ENCODE results near the gene UBE3D.
"Not testable (repeated sequence)": the region's sequence is repeated elsewhere in the genome, so short reads cannot be mapped to it uniquely, and the experiment has no call there.

UBE3D gene

DNA sequence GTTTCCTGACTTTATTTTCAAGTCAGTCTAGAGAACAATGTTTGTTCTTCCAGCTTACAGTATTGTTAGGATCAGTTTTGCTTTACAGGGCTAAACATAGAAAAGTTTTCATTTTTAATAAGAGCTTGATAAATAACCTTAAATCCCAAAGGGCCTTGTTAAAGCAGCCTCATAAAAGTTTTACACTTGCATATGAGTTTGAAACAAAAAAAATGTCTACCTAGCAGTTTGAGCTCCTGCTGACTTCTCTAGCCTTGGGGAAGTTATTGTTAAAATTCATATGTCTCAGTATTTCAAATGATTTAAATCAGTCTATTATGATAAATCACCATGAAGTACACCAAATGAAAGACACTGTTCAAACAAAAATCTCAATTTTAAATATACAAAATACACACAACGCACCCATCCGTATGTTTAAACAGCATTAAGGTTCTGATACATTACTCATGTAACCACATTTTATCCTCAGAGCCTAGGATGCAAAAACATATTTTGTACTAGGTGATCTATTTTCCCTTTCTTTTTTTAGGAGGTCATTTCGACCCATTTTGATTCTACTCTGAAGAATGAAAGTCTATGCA is 87.2 kb downstream of the UBE3D start:
- no peak for DNase-seq (ENCODE audit: low read depth in 3 of 3)

DNA sequence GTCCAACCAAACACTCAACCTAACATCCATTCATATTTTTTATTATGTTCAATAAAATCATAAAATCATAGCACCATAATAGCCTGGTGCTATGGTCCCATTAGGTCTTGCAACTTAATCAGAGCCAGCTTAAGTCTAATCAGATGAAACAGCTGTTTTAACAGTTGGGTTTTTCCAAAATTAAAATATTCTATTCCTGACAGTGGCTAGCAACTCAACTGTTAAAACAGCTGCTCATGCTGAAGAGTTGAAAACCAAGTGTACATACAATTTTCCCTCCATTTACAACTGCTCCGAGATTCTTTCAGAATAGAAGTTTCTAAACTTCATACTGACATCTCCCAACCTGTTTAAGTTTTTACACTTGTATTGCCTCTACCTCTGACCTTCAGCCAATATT is 89.5 kb downstream of the UBE3D start:
- DNase-seq (ENCODE audit: low read depth in 3 of 3) = no peak

DNA sequence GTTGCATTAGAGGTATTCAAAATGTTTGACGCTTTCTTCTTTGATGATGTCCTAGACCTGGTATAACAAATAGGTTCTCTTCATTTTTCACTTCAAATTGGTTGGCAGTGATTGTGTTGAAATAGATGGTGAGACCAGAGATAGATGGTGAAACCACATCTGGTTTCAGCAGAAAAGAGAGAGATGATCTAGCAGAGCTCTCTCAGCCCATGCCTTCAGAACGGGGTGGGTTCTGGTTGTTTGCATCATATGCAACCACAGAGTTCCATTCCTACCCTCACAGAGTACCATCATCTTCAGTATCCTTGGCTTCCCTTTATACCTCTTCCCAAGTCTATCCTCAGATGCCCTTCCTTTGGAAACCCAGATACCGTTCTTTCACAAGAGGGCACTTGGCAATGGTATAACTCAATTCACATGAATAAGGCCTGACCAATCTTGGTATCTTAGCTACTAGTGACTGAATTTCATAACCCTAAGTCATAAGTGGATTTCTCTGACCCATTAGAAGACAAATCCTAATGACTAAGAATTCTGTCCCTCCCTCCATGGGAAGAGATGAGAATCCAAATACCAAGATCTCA is 93.7 kb downstream of the UBE3D start:
- DNase-seq (ENCODE audit: low read depth in 3 of 3) = no peak

- no peak for DNase-seq (ENCODE audit: low read depth in 3 of 3)
These were observed 94.8 kb downstream of the UBE3D start for GRCh38 chr6:82970839-82971238.

- no peak for DNase-seq (ENCODE audit: low read depth in 3 of 3)
These were observed 96.9 kb downstream of the UBE3D start for GRCh38 chr6:82968708-82969107.

DNA sequence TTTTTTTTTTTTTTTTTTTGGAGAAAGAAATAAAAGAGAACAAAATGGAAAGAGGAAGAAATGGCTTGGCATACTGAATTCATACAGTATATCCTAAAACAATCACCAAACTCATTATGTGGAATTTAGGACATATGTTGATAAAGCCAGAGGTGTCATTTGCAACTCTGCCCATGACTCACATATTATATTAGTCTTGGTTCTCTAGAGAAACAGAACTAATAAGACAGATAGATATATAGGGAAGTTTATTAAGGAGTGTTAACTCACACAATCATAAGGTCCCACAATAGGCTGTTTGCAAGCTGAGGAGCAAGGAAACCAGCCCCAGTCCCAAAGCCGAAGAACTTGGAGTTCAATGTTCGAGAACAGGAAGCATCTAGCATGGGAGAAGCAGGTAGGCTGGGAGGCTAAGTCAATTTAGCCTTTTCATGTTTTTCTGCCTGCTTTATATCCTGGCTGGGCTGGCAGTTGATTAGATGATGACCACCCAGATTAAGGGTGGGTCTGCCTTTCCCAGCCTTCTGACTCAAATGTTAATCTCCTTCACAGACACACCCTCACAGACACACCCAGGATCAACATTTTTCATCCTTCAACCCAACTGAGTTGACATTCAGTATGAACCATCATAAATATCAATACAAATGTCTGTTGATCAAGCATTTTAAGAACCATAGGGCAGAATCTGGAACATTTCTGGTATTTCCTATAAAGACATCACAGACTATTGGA is 102.3 kb downstream of the UBE3D start:
- DNase-seq (ENCODE audit: low read depth in 3 of 3) = no peak

DNA sequence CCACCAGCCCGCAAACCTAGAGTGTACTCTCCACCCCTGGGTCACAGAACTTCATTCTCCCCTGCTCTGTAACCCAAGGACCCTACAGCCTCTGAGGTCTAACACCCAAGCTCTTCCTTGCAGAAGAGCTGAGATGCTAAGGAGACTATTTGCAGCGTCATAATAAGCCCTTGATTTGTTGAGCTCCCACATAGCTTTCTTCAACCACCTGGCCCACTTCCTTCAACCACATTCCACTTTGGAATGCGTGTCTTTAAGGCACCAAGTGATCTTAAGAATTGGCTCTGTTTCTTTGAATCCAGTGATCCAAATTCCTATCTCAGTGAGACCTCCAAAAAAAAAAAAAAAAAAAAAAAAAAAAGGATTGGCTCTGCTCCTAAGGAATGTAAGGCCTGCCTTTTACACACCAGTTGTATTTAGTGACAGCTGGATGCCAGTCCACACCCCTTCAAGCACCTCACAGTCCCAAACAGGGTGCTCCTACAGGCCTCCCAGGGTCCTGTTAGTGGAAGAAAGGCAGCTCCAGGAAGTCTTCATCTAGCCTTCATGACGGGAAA is 106.2 kb downstream of the UBE3D start:
- no peak for DNase-seq (ENCODE audit: low read depth in 3 of 3)

- no peak for DNase-seq (ENCODE audit: low read depth in 3 of 3)
These were observed 107.1 kb downstream of the UBE3D start for GRCh38 chr6:82958551-82958950.

GRCh38 chr6:82957868-82958245 is 107.8 kb downstream of the UBE3D start:
- no peak for DNase-seq (ENCODE audit: low read depth in 3 of 3)

DNA sequence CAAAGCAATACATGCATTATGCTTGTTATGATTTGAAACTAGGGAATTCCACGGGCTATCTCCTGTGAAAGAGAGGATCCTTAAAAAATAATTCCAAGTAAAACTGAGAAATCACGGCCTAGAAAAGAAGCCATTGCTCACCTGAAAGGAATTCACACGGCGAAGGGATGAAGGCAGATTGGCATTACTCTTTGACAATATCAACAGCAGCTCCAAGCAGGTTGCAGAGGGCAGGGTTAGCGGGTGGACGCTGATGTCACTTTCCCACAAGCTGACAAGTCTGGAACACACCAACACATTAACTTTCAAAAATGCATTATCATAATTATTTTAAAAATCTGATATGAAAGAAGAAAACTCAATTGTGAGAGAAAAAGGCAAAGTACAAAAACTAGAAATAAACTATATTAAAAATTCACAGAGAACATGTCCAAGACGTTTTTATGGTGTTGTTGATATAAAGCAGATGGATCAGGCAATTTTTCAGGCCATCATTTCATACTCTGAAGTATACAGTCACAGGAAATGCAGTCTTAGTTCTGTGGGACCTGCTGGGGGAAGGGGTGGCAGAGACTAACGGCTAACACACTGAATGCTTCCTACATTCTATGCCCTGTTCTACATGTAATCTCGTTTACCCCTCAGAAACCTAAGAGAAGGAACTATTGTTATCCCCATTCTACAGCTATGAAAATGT is 108.3 kb downstream of the UBE3D start:
- no peak for DNase-seq (ENCODE audit: low read depth in 3 of 3)

DNA sequence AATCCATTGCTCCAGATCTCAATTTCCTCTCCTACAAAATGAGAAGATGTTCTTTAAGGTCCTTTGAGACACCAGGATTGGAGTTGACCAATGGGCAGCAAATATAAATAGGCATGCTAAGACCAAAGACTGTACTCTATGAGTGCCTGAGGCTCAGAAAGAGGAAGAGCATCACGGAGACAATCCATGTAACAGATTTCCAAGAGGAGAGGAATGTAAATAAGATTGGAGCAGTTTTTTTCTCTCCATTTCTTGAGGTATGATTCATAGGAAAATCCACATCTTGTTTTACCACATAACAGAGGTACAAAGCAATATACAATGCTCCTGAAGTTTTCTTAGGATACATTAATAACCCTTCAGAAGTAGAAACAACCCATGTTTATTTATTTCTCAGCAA is 109.8 kb downstream of the UBE3D start:
- no peak for DNase-seq (ENCODE audit: low read depth in 3 of 3)

DNA sequence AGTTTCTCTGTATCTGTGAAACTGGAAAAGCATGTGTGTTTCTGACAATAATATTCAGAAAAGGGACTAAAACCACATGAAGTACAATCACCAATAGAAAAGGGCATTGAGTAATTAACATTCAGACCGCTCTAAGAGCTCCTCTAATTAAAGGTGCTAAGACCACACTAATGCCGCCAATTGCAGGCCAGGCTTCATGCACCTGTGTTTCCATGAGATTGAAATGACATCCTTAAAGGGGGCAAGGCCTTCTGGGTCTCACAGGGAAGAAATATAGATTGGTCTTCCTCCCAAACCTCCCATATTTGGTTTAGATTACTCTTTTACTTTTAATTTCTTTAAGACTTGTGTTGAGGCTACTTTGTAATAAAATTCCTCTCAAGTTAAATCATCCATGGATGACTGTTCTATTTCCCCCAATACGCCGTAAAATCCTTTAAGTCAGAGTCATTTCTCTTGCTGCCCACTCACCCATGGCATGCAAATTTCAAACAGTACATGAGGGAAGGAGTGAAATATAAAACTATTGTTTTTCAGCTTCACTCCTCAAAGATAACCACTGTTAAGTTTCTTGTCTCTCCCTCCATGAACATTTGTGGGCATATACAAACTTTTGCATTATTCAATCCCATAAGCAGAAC is 110.6 kb downstream of the UBE3D start:
- no peak for DNase-seq (ENCODE audit: low read depth in 3 of 3)

- DNase-seq (ENCODE audit: low read depth in 3 of 3) = no peak
These were observed 111.3 kb downstream of the UBE3D start for GRCh38 chr6:82954356-82954755.

GRCh38 chr6:82953871-82954270 is 111.8 kb downstream of the UBE3D start:
- DNase-seq (ENCODE audit: low read depth in 3 of 3) = no peak

DNA sequence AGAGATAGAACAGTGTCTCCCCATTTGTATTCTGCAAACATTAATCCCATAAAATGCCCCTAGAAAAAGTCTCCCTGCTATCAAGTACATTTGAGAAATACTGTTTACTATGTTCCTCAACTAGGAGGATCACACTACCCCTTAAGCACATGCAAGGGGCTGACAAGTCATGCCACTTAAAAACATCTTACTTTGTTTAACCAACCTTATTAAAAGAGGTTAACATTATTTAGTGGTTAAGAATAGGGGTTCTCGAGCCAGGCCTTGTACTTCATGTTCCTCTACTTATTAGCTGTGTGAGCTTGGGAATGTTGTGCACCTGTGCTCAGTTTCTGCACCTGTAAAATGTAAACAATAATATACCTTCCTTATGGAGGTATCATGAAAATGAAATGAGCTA is 113.7 kb downstream of the UBE3D start:
- DNase-seq (ENCODE audit: low read depth in 3 of 3) = no peak

DNA sequence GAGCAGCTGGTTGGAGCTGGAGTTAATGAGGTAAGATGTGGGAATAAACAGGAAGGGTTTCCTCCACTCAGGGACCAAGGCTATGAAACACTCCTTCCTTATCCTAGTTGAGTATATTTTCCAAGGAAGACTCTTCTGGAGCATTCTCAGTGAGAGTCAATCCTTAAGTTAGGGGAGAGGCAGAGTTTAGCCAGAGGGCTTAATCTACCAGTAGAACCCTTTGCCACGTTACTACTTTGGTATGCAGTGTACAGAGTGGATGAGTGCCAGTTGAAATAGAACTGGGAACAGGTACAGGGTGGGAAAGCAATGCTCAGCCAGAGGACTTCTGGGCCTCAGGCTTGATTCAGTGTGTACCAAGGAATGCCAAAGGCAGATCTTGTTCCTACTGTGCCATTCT is 114.3 kb downstream of the UBE3D start:
- no peak for DNase-seq (ENCODE audit: low read depth in 3 of 3)

DNA sequence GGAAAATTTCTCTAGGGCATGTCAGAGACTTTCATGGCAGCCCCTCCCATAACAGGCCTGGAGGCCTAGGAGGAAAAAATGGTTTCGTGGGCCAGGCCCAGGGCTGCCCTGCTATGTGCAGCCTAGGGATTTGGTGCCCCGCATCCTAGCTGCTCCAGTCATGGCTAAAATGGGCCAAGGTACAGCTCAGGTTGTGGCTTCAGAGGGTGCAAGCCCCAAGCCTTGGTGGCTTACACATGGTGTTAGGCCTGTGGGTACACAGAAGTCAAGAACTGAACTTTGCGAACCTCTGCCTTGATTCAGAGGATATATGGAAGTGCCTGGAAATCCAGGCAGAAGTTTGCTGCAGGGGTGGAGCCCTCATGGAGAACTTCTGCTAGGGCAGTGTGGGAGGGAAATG is 134.7 kb downstream of the UBE3D start:
- DNase-seq (ENCODE audit: low read depth in 3 of 3) = not testable (repeated sequence)

- DNase-seq (ENCODE audit: low read depth in 3 of 3) = no peak
These were observed 140.7 kb downstream of the UBE3D start for GRCh38 chr6:82924799-82925535.

DNA sequence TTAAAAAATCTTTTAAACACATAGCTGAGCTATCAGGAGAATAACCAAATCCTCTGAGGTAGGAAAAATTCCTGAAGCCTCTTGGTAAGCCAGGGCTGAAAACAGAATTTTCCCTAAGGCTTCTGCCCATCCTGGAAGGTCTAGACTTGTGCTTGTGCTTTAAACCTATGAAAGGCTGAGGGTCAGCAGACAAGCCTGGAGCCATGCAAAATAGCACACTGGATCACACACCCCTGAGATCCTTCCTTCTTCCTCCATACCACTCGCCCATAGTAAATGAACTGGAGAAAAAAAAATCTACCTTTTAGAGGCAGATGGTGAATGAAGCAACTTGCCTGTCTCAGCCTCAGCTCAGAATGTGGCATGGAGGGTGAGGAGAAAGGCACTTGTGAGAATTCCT is 144.4 kb downstream of the UBE3D start:
- DNase-seq (ENCODE audit: low read depth in 3 of 3) = no peak

GRCh38 chr6:82917346-82918064 is 148.1 kb downstream of the UBE3D start:
- no peak for DNase-seq (ENCODE audit: low read depth in 3 of 3)

DNA sequence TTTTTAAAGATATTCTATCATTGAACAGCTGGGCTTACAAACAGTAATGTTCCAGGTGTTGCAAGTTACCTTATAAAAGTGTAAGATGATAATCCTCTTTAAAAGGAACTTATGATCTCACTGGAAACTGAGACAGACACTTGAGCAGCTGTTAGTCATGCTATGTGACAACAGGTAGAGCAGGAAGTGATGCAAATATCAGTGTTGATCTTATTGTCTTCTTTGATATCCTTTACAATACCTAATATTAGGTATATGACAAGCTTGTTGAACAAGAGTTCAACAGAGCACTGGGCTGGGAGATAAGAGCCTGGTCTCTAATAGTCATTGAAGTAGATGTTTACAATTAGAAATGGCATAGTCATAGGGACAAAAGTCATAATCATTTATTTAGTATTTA is 150.0 kb downstream of the UBE3D start:
- DNase-seq (ENCODE audit: low read depth in 3 of 3) = no peak
